Epithelial cell of esophagus (primary cell): ENCODE results near the gene STAB2.

Experiments
- DNase-seq: peaks from one replicate; pipeline ENCODE4 v3.0.0; 2010; ENCODE audit warnings: low read depth
- H3K4me3 ChIP-seq: 2 replicates; pipeline ENCODE4 v1.5.1; 2011; ENCODE audit warnings: mild to moderate bottlenecking, low read length, control low read depth
- CTCF ChIP-seq: IDR thresholded peaks from 2 replicates; pipeline ENCODE4 v1.5.1; 2011; ENCODE audit warnings: low read depth, mild to moderate bottlenecking, low read length, control low read depth, inconsistent platforms; ENCODE audit not compliant: insufficient read depth; ENCODE audit errors: missing control alignments

Gene STAB2

DNA sequence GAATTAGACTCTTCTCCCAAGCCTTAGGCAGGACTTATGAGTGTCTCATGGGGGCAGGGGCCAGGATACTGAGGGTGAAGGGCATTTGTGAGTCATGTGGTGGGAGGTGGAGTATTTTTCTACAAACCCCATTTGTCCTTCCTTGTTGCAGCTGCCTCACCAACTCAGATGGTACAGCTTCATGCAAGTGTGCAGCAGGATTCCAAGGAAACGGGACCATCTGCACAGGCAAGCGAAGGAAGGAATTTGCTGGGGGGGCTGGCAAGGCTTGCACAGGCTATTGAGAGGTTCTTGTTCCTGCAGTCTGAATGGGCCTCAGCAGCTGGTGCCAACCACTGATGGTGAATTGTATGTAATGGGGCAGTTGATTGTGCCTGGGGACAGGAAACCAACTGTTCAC is 125.1 kb downstream of the STAB2 start:
- no peak for TF ChIP-seq CTCF
- H3K4me3 ChIP-seq = no peak overlapping the region

DNA sequence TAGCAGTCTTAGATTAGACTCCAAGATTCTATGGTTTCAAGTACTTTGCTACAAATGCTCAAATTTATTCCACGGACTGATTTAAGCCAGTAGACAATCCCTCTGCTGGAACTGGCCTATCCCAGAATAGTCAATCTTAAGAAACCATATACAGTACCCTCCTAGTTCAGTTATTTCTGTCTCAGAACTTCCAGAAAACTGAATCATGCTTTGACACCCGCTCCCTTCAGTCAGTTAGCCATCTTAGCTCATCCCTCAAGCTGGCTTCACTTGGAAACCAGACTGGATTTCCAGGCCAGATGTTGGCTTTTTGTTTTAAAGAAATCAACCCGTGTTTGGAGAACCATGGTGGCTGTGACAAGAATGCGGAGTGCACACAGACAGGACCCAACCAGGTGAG is 128.4 kb downstream of the STAB2 start:
- no peak for TF ChIP-seq CTCF
- DNase-seq = no peak
- H3K4me3 ChIP-seq = no peak overlapping the region

More for the DNA sequence above, 125.1 kb downstream of the STAB2 start:
- no peak for DNase-seq

GRCh38 chr12:103716517-103717196 is 129.6 kb downstream of the STAB2 start:
- no peak for DNase-seq
- TF ChIP-seq CTCF = no peak
- no peak overlapping the region for H3K4me3 ChIP-seq

GRCh38 chr12:103725398-103725797 is 138.3 kb downstream of the STAB2 start:
- no peak overlapping the region for H3K4me3 ChIP-seq
- DNase-seq = no peak
- no peak for TF ChIP-seq CTCF

- no peak overlapping the region for H3K4me3 ChIP-seq
- DNase-seq = no peak
- TF ChIP-seq CTCF = no peak
Measured at GRCh38 chr12:103727638-103728037, 140.6 kb downstream of the STAB2 start.

DNA sequence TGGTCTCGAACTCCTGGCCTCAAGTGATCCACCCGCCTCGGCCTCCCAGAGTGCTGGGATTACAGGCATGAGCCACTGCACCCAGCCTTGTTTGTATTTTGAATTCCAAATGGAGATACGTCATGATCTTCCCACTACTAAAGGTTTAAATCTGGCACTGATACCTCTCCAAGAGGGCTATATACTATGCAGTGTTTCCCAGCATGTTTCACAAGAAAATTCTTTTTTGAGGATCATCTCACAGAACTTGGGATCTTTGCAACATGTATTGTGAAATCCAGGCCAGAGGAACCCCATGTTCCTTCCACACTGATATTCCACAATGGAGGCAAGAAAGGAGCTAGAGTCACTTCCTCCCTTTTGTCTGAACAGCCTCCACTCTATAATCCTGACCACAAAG is 141.2 kb downstream of the STAB2 start:
- H3K4me3 ChIP-seq = no peak overlapping the region
- DNase-seq = no peak
- TF ChIP-seq CTCF = no peak

- DNase-seq = peak; percentile 53
- no peak for TF ChIP-seq CTCF
- no peak overlapping the region for H3K4me3 ChIP-seq
Measured at GRCh38 chr12:103729499-103729898, 142.4 kb downstream of the STAB2 start.
